DOHH2 (cell line): Measurements from ENCODE around the gene NR1H2.

Experiments used
- H3F3A ChIP-seq: fragments of 200-600 bp; sonication (generic), shearing (Covaris generic); 2 replicates; pipeline ENCODE4 v1.6.0; 2016; ENCODE audit warnings: antibody characterized with exemption, mild to moderate bottlenecking; ENCODE audit not compliant: control insufficient read depth, insufficient read depth
- H3K27ac ChIP-seq: fragments of 200-600 bp; sonication (generic); 2 replicates; pipeline ENCODE4 v1.5.1; 2014; ENCODE audit warnings: low read depth, mild to moderate bottlenecking, low read length, moderate library complexity
- H3K27me3 ChIP-seq: fragments of 200-600 bp; sonication (generic); 2 replicates; pipeline ENCODE4 v1.6.1; 2014; ENCODE audit warnings: mild to moderate bottlenecking, low read length, mixed read lengths; ENCODE audit not compliant: control insufficient read depth
- H3K36me3 ChIP-seq: fragments of 200-600 bp; sonication (generic); 2 replicates; pipeline ENCODE4 v1.6.1; 2014; ENCODE audit warnings: mild to moderate bottlenecking, low read length, moderate library complexity, mixed read lengths; ENCODE audit not compliant: control insufficient read depth
- H3K4me1 ChIP-seq: fragments of 200-600 bp; sonication (generic); 2 replicates; pipeline ENCODE4 v1.6.1; 2014; ENCODE audit warnings: mild to moderate bottlenecking, low read length, mixed read lengths; ENCODE audit not compliant: control insufficient read depth
- H3K4me2 ChIP-seq: fragments of 200-600 bp; sonication (generic); 2 replicates; pipeline ENCODE4 v1.6.0; 2014; ENCODE audit warnings: mild to moderate bottlenecking, low read length, moderate library complexity
- H3K4me3 ChIP-seq: fragments of 200-600 bp; sonication (generic); 2 replicates; pipeline ENCODE4 v1.5.1; 2014; ENCODE audit warnings: mild to moderate bottlenecking, low read length, mixed read lengths
- H3K79me2 ChIP-seq: fragments of 200-600 bp; sonication (generic); 2 replicates; pipeline ENCODE4 v1.6.1; 2014; ENCODE audit warnings: mild to moderate bottlenecking, low read length, mixed read lengths; ENCODE audit not compliant: control insufficient read depth
- H3K9me2 ChIP-seq: fragments of 200-600 bp; sonication (generic); replicated peaks from 2 replicates; pipeline ENCODE4 v1.6.1; 2014; ENCODE audit warnings: mild to moderate bottlenecking, low read length, mixed read lengths; ENCODE audit not compliant: control insufficient read depth
- H3K9me3 ChIP-seq: fragments of 200-600 bp; sonication (generic); 2 replicates; pipeline ENCODE4 v1.6.1; 2014; ENCODE audit warnings: antibody characterized with exemption, low read length, mixed read lengths; ENCODE audit not compliant: control insufficient read depth, insufficient read depth
- H4K20me1 ChIP-seq: fragments of 200-600 bp; sonication (generic); 2 replicates; pipeline ENCODE4 v1.6.0; 2014; ENCODE audit warnings: low read depth, mild to moderate bottlenecking, antibody characterized with exemption, low read length, moderate library complexity; ENCODE audit not compliant: control insufficient read depth, insufficient read depth
- EZH2phosphoT487 ChIP-seq: fragments of 200-600 bp; sonication (generic); IDR thresholded peaks from 2 replicates; pipeline ENCODE4 v1.6.1; 2017; ENCODE audit warnings: borderline replicate concordance, mild to moderate bottlenecking, antibody characterized with exemption, low read length, moderate library complexity, mixed read lengths
- TF ChIP-seq, protein P1 (sequence below): fragments of 200-600 bp; sonication (generic); IDR thresholded peaks from one replicate; pipeline ENCODE4 v1.5.1; 2014; ENCODE audit warnings: antibody characterized with exemption, mild to moderate bottlenecking, low read depth, low read length; ENCODE audit not compliant: poor library complexity, severe bottlenecking

The NR1H2 gene

DNA sequence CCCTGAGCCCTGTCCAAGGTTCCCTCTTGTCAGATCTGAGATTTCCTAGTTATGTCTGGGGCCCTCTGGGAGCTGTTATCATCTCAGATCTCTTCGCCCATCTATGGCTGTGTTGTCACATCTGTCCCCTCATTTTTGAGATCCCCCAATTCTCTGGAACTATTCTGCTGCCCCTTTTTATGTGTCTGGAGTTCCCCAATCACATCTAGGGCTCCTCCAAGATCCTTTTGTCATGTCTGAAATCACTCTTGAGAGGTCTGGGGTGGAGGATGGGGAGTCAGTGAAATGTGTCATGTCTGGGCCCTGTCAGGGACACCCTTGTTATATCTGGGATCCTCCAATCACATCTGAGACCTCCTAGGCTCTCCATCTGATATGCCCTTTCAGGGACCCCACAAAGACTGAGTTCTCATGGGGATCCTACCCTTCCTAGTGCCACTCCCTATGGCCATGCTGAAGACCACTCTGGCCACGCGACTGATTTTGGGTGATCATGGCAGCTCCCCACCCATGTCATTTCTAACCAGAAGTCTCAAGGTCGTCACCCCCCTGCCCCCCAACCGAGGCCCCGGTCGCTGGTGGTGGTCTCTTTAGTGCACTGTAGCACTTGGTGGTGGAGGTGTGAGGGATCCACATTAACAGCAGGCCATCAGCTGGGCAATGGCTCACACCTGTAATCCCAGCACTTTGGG is 52.7 kb downstream of the NR1H2 start:
- Histone ChIP-seq H4K20me1 (no peaks in the 10 kb centered on the region), H3K9me2 (no peaks in the 10 kb centered on the region), H3K4me3 (peak overlapping the region; percentile 80), H3K4me1 (peaks cover 76% of the 10 kb centered on the region), H3K4me2 (peak overlapping the region; percentile 84), H3K27me3 (no peaks in the 10 kb centered on the region), H3K79me2 (peaks cover 12% of the 10 kb centered on the region), H3K9me3 (no peaks in the 10 kb centered on the region), H3F3A (peaks cover 68% of the 10 kb centered on the region), H3K27ac (peak overlapping the region; percentile 96), H3K36me3 (peaks cover 45% of the 10 kb centered on the region)
- TF ChIP-seq EZH2phosphoT487: no peak
- TF ChIP-seq, protein P1, sequence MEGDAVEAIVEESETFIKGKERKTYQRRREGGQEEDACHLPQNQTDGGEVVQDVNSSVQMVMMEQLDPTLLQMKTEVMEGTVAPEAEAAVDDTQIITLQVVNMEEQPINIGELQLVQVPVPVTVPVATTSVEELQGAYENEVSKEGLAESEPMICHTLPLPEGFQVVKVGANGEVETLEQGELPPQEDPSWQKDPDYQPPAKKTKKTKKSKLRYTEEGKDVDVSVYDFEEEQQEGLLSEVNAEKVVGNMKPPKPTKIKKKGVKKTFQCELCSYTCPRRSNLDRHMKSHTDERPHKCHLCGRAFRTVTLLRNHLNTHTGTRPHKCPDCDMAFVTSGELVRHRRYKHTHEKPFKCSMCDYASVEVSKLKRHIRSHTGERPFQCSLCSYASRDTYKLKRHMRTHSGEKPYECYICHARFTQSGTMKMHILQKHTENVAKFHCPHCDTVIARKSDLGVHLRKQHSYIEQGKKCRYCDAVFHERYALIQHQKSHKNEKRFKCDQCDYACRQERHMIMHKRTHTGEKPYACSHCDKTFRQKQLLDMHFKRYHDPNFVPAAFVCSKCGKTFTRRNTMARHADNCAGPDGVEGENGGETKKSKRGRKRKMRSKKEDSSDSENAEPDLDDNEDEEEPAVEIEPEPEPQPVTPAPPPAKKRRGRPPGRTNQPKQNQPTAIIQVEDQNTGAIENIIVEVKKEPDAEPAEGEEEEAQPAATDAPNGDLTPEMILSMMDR: no peak

- no peaks in the 10 kb centered on the region for H3K27me3 ChIP-seq
- peaks cover 12% of the 10 kb centered on the region for H3K79me2 ChIP-seq
- H3F3A ChIP-seq: peaks cover 65% of the 10 kb centered on the region
- peaks cover 89% of the 10 kb centered on the region for H3K4me1 ChIP-seq
- no peaks in the 10 kb centered on the region for H3K9me2 ChIP-seq
- H3K4me3 ChIP-seq: peak overlapping the region; percentile 80
- TF ChIP-seq, protein P1: no peak
- TF ChIP-seq EZH2phosphoT487: no peak
- no peaks in the 10 kb centered on the region for H4K20me1 ChIP-seq
- H3K9me3 ChIP-seq: no peaks in the 10 kb centered on the region
- H3K27ac ChIP-seq: peak overlapping the region; percentile 96
- peaks cover 40% of the 10 kb centered on the region for H3K36me3 ChIP-seq
- peak overlapping the region; percentile 84 for H3K4me2 ChIP-seq
Observed at GRCh38 chr19:50430888-50431342, 54.7 kb downstream of the NR1H2 start.

DNA sequence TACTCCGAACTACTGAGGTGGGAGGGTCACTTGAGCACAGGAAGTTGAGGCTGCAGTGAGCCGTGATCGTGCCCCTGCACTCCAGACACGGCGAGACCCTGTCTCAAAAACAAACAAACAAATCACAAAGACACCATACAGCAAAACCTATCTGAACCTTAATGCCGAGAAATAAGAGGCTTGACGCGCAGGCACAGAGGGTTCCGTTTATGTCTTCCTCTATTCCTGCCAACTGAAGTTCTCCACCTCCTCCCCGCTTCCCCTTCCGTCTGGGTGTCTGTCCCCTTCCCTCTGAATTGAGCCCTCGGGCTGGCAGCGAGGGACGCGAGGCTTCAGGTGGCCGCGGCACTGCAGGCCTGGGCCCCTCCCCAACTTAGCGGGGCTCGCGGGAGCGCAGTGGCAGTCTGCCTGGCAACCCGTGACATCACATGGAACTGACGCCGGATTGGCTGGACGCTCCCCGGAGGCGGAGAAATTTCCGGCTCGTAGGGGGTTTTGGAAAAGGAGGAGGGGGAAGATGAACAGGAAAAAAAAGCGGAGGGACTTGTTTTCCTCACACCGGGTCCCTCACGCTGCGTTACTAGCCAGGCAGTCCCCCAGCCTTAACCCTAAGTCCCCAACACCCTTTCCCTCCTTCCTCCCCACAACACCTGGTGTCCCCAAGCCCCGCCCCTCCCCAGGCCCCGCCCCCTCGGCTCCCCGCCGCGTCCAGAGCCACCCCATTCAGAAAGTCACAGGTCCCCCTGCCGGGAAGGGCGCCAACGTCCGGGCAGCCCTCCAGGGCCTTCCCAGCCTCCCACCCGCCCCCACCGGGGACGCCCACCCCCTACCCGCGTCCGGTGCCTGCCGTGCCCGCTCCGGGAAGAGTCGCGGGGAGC is 55.3 kb downstream of the NR1H2 start:
- Histone ChIP-seq H3F3A (peaks cover 61% of the 10 kb centered on the region), H3K9me2 (no peaks in the 10 kb centered on the region), H4K20me1 (no peaks in the 10 kb centered on the region), H3K4me1 (peaks cover 91% of the 10 kb centered on the region), H3K4me2 (peak overlapping the region; percentile 84), H3K79me2 (peaks cover 12% of the 10 kb centered on the region), H3K27me3 (no peaks in the 10 kb centered on the region), H3K36me3 (peaks cover 43% of the 10 kb centered on the region), H3K27ac (peak overlapping the region; percentile 96), H3K9me3 (no peaks in the 10 kb centered on the region), H3K4me3 (peak overlapping the region; percentile 80)
- TF ChIP-seq, protein P1: no peak
- no peak for TF ChIP-seq EZH2phosphoT487
